WTC11 (cell line): ENCODE results near the gene MAP2K1. TPM values are rescaled to one million over a fixed set of nuclear protein-coding genes. Genes with fewer than 3 reads are reported as not detected.
"Not testable (repeated sequence)": the region's sequence is repeated elsewhere in the genome, so short reads cannot be mapped to it uniquely, and the experiment has no call there.

Experiments used
- ATAC-seq: fragments of 200-7000 bp; cut with Tn5 transposase; 2 replicates; pipeline ENCODE4 v1.10.0; 2021; ENCODE audit warnings: mild to moderate bottlenecking, moderate library complexity
- CTCF ChIA-PET: fragments of 300-600 bp; sonication (Branson Sonifier 250); formaldehyde crosslinking; loops from one replicate; lab custom pipeline; 2021; ENCODE audit warnings: antibody characterized with exemption; lab: Charles Lee
- POLR2A ChIA-PET: fragments of 350-600 bp; sonication (Branson Sonifier 250); formaldehyde crosslinking; loops from one replicate; lab custom pipeline; 2021; ENCODE audit warnings: antibody characterized with exemption; lab: Charles Lee
- DNase-seq: peaks from one replicate; pipeline ENCODE4 v3.0.0; 2021; ENCODE audit warnings: low spot score
- H3K27ac Mint-ChIP-seq: 2 replicates; pipeline ENCODE4 v1.8.0; 2021; ENCODE audit warnings: mixed read lengths
- H3K27me3 Mint-ChIP-seq: 2 replicates; pipeline ENCODE4 v1.8.0; 2021; ENCODE audit warnings: low read depth, mild to moderate bottlenecking, moderate library complexity, mixed read lengths
- H3K36me3 Mint-ChIP-seq: 2 replicates; pipeline ENCODE4 v1.8.0; 2021; ENCODE audit warnings: mixed read lengths
- H3K4me1 Mint-ChIP-seq: 2 replicates; pipeline ENCODE4 v1.8.0; 2022; ENCODE audit warnings: mixed read lengths
- H3K4me3 Mint-ChIP-seq: 2 replicates; pipeline ENCODE4 v1.8.0; 2021; ENCODE audit warnings: mild to moderate bottlenecking, moderate library complexity, mixed read lengths
- H3K9me3 Mint-ChIP-seq: 2 replicates; pipeline ENCODE4 v1.8.0; 2021; ENCODE audit warnings: mixed read lengths
- CREM ChIP-seq: sonication (generic); formaldehyde crosslinking; IDR thresholded peaks from 2 replicates; pipeline ENCODE4 v1.8.1; 2022; ENCODE audit warnings: mild to moderate bottlenecking, missing genetic modification reagents, moderate library complexity
- E2F5 ChIP-seq: sonication (generic); formaldehyde crosslinking; IDR thresholded peaks from 2 replicates; pipeline ENCODE4 v1.8.1; 2022; ENCODE audit warnings: mild to moderate bottlenecking, moderate library complexity, missing genetic modification reagents
- EMX1 ChIP-seq: fragments of 250-450 bp; sonication (Bioruptor Pico); IDR thresholded peaks from 2 replicates; pipeline ENCODE4 v1.8.0; 2021; ENCODE audit warnings: mild to moderate bottlenecking
- FOXJ3 ChIP-seq: sonication (generic); formaldehyde crosslinking; IDR thresholded peaks from 2 replicates; pipeline ENCODE4 v1.9.0; 2021; ENCODE audit warnings: missing genetic modification reagents, mild to moderate bottlenecking, borderline replicate concordance
- GABPB1 ChIP-seq: sonication (generic); formaldehyde crosslinking; IDR thresholded peaks from 2 replicates; pipeline ENCODE4 v1.8.1; 2023; ENCODE audit warnings: mild to moderate bottlenecking, missing genetic modification reagents
- IRF2 ChIP-seq: sonication (generic); formaldehyde crosslinking; IDR thresholded peaks from 2 replicates; pipeline ENCODE4 v1.8.0; 2022; ENCODE audit warnings: low read depth, missing genetic modification reagents, borderline replicate concordance
- NR3C1 ChIP-seq: sonication (generic); formaldehyde crosslinking; conservative IDR thresholded peaks from 2 replicates; pipeline ENCODE4 v1.8.1; 2023; ENCODE audit warnings: low read depth, mild to moderate bottlenecking, missing genetic modification reagents
- SMAD4 ChIP-seq: sonication (generic); formaldehyde crosslinking; IDR thresholded peaks from 2 replicates; pipeline ENCODE4 v1.8.0; 2022; ENCODE audit warnings: mild to moderate bottlenecking, missing genetic modification reagents
- ZNF138 ChIP-seq: sonication (generic); formaldehyde crosslinking; conservative IDR thresholded peaks from 2 replicates; pipeline ENCODE4 v1.8.1; 2022; ENCODE audit warnings: mild to moderate bottlenecking, moderate library complexity, missing genetic modification reagents
- ZNF423 ChIP-seq: fragments of 250-450 bp; sonication (Bioruptor Pico); IDR thresholded peaks from 2 replicates; pipeline ENCODE4 v2.1.2; 2022; ENCODE audit warnings: mild to moderate bottlenecking, moderate library complexity
- total RNA-seq: library from RNA; stranded (reverse); gene quantifications from 3 replicates; pipeline ENCODE4 v1.2.3, GENCODE V29; 2021
- TF ChIP-seq, protein P1 (sequence below): sonication (generic); formaldehyde crosslinking; IDR thresholded peaks from 2 replicates; pipeline ENCODE4 v1.8.1; 2022; ENCODE audit warnings: low read depth, mild to moderate bottlenecking, moderate library complexity, missing genetic modification reagents, borderline replicate concordance
- TF ChIP-seq, protein P2 (sequence below): sonication (generic); formaldehyde crosslinking; IDR thresholded peaks from 2 replicates; pipeline ENCODE4 v1.8.1; 2022; ENCODE audit warnings: mild to moderate bottlenecking, missing genetic modification reagents, moderate library complexity, borderline replicate concordance
- TF ChIP-seq, protein P3 (sequence below): fragments of 250-450 bp; sonication (Bioruptor Pico); IDR thresholded peaks from 2 replicates; pipeline ENCODE4 v1.9.0; 2021; ENCODE audit warnings: mild to moderate bottlenecking

The MAP2K1 gene
- total RNA-seq, 1 experiment from 2014 or later = 93.0 TPM

DNA sequence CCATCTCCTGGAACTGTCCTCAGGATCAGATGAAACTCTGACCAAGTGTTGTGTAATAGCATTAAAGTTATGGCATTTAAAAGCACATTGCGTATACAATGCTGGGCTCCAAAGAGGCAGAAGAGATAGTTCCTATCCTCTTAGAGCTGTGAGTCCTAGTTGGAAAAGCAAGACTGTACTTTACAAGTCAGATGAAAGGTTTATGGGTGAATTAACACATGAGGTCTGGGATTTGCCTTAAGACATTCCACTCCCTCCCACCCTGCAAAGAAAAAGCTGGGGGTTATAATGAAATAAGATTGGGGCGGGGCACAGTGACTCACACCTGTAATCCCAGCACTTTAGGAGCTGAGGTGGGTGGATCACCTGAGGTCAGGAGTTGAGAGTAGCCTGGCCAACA is 75.2 kb downstream of the MAP2K1 start (continued):
- TF ChIP-seq, protein P1, sequence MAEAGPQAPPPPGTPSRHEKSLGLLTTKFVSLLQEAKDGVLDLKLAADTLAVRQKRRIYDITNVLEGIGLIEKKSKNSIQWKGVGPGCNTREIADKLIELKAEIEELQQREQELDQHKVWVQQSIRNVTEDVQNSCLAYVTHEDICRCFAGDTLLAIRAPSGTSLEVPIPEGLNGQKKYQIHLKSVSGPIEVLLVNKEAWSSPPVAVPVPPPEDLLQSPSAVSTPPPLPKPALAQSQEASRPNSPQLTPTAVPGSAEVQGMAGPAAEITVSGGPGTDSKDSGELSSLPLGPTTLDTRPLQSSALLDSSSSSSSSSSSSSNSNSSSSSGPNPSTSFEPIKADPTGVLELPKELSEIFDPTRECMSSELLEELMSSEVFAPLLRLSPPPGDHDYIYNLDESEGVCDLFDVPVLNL (CRISPR knock-in tag) = no peak
- TF ChIP-seq ZNF138 (CRISPR knock-in tag) = no peak
- no peak for TF ChIP-seq NR3C1 (CRISPR knock-in tag)
- TF ChIP-seq GABPB1 (CRISPR knock-in tag) = no peak
- TF ChIP-seq, protein P2, sequence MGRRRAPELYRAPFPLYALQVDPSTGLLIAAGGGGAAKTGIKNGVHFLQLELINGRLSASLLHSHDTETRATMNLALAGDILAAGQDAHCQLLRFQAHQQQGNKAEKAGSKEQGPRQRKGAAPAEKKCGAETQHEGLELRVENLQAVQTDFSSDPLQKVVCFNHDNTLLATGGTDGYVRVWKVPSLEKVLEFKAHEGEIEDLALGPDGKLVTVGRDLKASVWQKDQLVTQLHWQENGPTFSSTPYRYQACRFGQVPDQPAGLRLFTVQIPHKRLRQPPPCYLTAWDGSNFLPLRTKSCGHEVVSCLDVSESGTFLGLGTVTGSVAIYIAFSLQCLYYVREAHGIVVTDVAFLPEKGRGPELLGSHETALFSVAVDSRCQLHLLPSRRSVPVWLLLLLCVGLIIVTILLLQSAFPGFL = no peak
- TF ChIP-seq IRF2 = no peak
- no peak for TF ChIP-seq E2F5
- no peak for TF ChIP-seq SMAD4 (CRISPR knock-in tag)
- TF ChIP-seq CREM (CRISPR knock-in tag) = no peak
- TF ChIP-seq, all 79 proteins: peak for 0

- Mint-ChIP-seq H3K9me3 (peaks cover 21% of the 10 kb centered on the region), H3K36me3 (peaks cover 42% of the 10 kb centered on the region), H3K27me3 (no peaks in the 10 kb centered on the region; the same call in 1 of the 2 replicates), H3K27ac (peak overlapping the region; percentile 65; the same call in 1 of the 2 replicates), H3K4me3 (no peak overlapping the region), H3K4me1 (peaks cover 50% of the 10 kb centered on the region)
- peak; percentile 53 for ATAC-seq
- ChIA-PET CTCF (interaction anchor here (1.2 to 2.1 kb wide), 2 partner anchors 9 to 35 kb away, joined by 5 to 6 read pairs; partner anchors contain the start of gene SNAPC5), POLR2A (no interaction called here)
- TF ChIP-seq ZNF423 (CRISPR knock-in tag) (0 out of 2 replicates have a peak, but pooled peaks have one; percentile 10), FOXJ3 (CRISPR knock-in tag) (no peak), EMX1 (CRISPR knock-in tag) (no peak)
- DNase-seq = no peak
Observed at GRCh38 chr15:66462627-66463026, 75.9 kb downstream of the MAP2K1 start.

GRCh38 chr15:66465294-66465693 is 78.6 kb downstream of the MAP2K1 start:
- H3K27ac Mint-ChIP-seq, CTCF ChIA-PET, DNase-seq, H3K4me3 Mint-ChIP-seq, ATAC-seq, POLR2A ChIA-PET, H3K27me3 Mint-ChIP-seq: not testable (repeated sequence)
- Mint-ChIP-seq H3K9me3 (peaks cover 21% of the 10 kb centered on the region), H3K36me3 (peaks cover 45% of the 10 kb centered on the region), H3K4me1 (peaks cover 48% of the 10 kb centered on the region)

- CTCF ChIA-PET = interaction anchor here (0.8 kb wide), 1 partner anchor 80 kb away, joined by 3 read pairs; no protein-coding TSS in a partner anchor
- H3K27me3 Mint-ChIP-seq, ATAC-seq, H3K4me3 Mint-ChIP-seq, POLR2A ChIA-PET, DNase-seq: not testable (repeated sequence)
- Mint-ChIP-seq H3K9me3 (peaks cover 21% of the 10 kb centered on the region), H3K27ac (peak overlapping the region; percentile 74; the same call in 1 of the 2 replicates), H3K4me1 (peaks cover 50% of the 10 kb centered on the region), H3K36me3 (peaks cover 43% of the 10 kb centered on the region)
Observed at GRCh38 chr15:66467162-66468040, 80.7 kb downstream of the MAP2K1 start.

DNA sequence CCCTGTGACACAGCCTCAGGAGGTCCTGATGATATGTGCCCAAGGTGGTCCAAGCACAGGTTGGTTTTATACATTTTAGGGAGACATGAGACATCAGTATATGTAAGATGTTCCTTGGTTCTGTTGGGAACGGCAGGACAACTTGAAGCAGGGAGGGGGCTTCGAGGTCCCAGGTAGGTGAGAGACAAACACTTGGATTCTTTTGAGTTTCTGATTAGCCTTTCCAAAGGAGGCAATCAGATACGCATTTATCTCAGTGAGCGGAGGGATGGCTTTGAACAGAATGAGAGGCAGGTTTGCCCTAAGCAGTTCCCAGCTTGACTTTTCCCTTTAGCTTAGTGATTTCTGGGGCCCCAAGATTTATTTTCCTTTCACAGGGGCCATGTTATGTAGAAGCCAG is 84.1 kb downstream of the MAP2K1 start:
- CTCF ChIA-PET = interaction anchor here (1.3 to 4.0 kb wide), 5 partner anchors 9 to 84 kb away, joined by 3 to 29 read pairs (median 6); partner anchors contain the start of genes MAP2K1 and SNAPC5
- Mint-ChIP-seq H3K4me3 (peak overlapping the region; percentile 26; the same call in 1 of the 2 replicates), H3K36me3 (peaks cover 25% of the 10 kb centered on the region), H3K27ac (peak overlapping the region; percentile 94), H3K4me1 (peaks cover 64% of the 10 kb centered on the region)
- TF ChIP-seq, protein P3, sequence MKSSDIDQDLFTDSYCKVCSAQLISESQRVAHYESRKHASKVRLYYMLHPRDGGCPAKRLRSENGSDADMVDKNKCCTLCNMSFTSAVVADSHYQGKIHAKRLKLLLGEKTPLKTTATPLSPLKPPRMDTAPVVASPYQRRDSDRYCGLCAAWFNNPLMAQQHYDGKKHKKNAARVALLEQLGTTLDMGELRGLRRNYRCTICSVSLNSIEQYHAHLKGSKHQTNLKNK (CRISPR knock-in tag) = peak; percentile 47; the same call in 1 of the 2 replicates
- POLR2A ChIA-PET = interaction anchor here (1.5 kb wide), 1 partner anchor 85 kb away, joined by 3 read pairs; no protein-coding TSS in a partner anchor
- not testable (repeated sequence) for H3K27me3 Mint-ChIP-seq, H3K9me3 Mint-ChIP-seq, ATAC-seq, DNase-seq
